GM23338 (cell line): ENCODE results near the gene DLG2.

ENCODE experiments used
- CREB1 ChIP-seq: fragments of 250-450 bp; sonication (Bioruptor Pico); IDR thresholded peaks from 2 replicates; pipeline ENCODE4 v1.5.0; 2020; ENCODE audit warnings: low read depth, mild to moderate bottlenecking, moderate library complexity
- CTCF ChIP-seq, 2 experiments: fragments of 200-600 bp in 1 of 2; sonication (generic) in 1 of 2; conservative IDR thresholded peaks; 2 replicates each; pipeline versions ENCODE4 v1.5.1 to v1.6.1; 2016 to 2017; ENCODE audit warnings: antibody characterized with exemption in 2 of 2, low read depth in 2 of 2, mild to moderate bottlenecking in 2 of 2, moderate library complexity in 1 of 2
- EZH2 ChIP-seq: fragments of 200-600 bp; sonication (generic); IDR thresholded peaks from one replicate; pipeline ENCODE4 v1.8.0; 2017; ENCODE audit warnings: antibody characterized with exemption, mild to moderate bottlenecking, low read depth; ENCODE audit not compliant: unreplicated experiment
- EZH2phosphoT487 ChIP-seq: fragments of 200-600 bp; sonication (generic); IDR thresholded peaks from one replicate; pipeline ENCODE4 v1.8.1; 2018; ENCODE audit warnings: antibody characterized with exemption; ENCODE audit not compliant: unreplicated experiment
- JUNB ChIP-seq: IDR thresholded peaks from one replicate; pipeline ENCODE4 v1.6.1; 2016; ENCODE audit warnings: antibody characterized with exemption; ENCODE audit not compliant: unreplicated experiment
- NANOG ChIP-seq: IDR thresholded peaks from 2 replicates; pipeline ENCODE4 v1.6.1; 2016; ENCODE audit warnings: antibody characterized with exemption, borderline replicate concordance
- POLR2AphosphoS5 ChIP-seq: IDR thresholded peaks from 2 replicates; pipeline ENCODE4 v1.6.1; 2016; ENCODE audit warnings: antibody characterized with exemption, low read depth
- REST ChIP-seq: IDR thresholded peaks from one replicate; pipeline ENCODE4 v1.6.1; 2018; ENCODE audit warnings: antibody characterized with exemption; ENCODE audit not compliant: unreplicated experiment
- ZNF114 ChIP-seq: fragments of 250-450 bp; sonication (Bioruptor Pico); IDR thresholded peaks from 2 replicates; pipeline ENCODE4 v1.5.0; 2020; ENCODE audit warnings: mild to moderate bottlenecking, moderate library complexity
- ZNF331 ChIP-seq: fragments of 250-450 bp; sonication (Bioruptor Pico); IDR thresholded peaks from 2 replicates; pipeline ENCODE4 v1.5.0; 2020; ENCODE audit warnings: low read depth, mild to moderate bottlenecking, moderate library complexity

GRCh38 chr11:85539740-85540139 lies 87.4 kb downstream of the DLG2 start:
- TF ChIP-seq CTCF (conservative IDR thresholded peaks at IDR 0.05; ENCODE audit: low read depth in 2 of 2), result no peak
- TF ChIP-seq EZH2phosphoT487, result no peak
- no peak for TF ChIP-seq EZH2
- TF ChIP-seq POLR2AphosphoS5, result no peak
- no peak for TF ChIP-seq CREB1
- TF ChIP-seq REST, result no peak
- TF ChIP-seq JUNB, result no peak
- no peak for TF ChIP-seq ZNF114 (CRISPR knock-in tag)
- TF ChIP-seq ZNF331 (CRISPR knock-in tag), result no peak
- no peak for TF ChIP-seq NANOG
